Measurements from ENCODE around the gene DNAH10.

- TF ChIP-seq RARB (CRISPR knock-in tag; IDR thresholded peaks at IDR 0.05) (no peak), ISL1 (CRISPR knock-in tag; IDR thresholded peaks at IDR 0.05) (no peak), GLIS3 (CRISPR knock-in tag; IDR thresholded peaks at IDR 0.05) (no peak), ESRRG (CRISPR knock-in tag; IDR thresholded peaks at IDR 0.05) (no peak), ZFP30 (CRISPR knock-in tag; IDR thresholded peaks at IDR 0.05) (no peak)
Observed at GRCh38 chr12:123879101-123879500, 117.0 kb downstream of the DNAH10 start.
